ENCODE data around the gene KRT14.
"Not testable (repeated sequence)": the region's sequence is repeated elsewhere in the genome, so short reads cannot be mapped to it uniquely, and the experiment has no call there.

KRT14 gene

DNA sequence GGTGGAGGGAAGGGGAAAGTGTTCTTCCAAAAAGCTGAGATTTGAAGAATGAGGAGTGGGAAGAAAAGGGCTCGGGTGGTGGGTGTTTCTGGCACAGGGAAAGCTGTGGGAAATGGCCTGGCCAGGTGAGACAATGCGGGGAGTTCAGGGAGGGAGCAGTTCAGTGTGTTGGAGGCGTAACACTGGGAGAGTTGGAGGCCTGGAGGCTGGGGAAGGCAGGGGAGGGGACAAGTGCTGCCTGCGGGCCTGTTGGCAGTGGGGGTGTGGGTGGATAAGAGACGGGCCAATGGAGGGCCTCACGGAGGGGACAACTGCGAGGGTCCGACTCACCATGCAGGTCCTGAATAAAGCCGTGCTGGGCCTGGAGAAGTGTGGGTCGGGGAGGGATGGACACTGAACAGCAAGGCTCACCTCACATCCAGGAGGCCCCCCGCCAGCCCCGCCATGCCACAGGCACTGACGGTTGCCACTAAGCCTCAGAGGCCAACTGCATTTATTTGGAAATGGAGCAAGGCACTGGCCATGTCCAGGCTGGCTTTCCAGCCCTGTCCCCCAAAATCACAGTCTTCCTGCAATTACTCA lies 40.8 kb downstream of the KRT14 start:
- no peak for DNase-seq (ENCODE audit: low read depth)
- no peak overlapping the region for H3K4me3 ChIP-seq (ENCODE audit: low read depth, low read length)
- TF ChIP-seq, protein P1, sequence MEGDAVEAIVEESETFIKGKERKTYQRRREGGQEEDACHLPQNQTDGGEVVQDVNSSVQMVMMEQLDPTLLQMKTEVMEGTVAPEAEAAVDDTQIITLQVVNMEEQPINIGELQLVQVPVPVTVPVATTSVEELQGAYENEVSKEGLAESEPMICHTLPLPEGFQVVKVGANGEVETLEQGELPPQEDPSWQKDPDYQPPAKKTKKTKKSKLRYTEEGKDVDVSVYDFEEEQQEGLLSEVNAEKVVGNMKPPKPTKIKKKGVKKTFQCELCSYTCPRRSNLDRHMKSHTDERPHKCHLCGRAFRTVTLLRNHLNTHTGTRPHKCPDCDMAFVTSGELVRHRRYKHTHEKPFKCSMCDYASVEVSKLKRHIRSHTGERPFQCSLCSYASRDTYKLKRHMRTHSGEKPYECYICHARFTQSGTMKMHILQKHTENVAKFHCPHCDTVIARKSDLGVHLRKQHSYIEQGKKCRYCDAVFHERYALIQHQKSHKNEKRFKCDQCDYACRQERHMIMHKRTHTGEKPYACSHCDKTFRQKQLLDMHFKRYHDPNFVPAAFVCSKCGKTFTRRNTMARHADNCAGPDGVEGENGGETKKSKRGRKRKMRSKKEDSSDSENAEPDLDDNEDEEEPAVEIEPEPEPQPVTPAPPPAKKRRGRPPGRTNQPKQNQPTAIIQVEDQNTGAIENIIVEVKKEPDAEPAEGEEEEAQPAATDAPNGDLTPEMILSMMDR (IDR thresholded peaks at IDR 0.05; ENCODE audit: low read depth, low read length, missing control alignments), result no peak

DNA sequence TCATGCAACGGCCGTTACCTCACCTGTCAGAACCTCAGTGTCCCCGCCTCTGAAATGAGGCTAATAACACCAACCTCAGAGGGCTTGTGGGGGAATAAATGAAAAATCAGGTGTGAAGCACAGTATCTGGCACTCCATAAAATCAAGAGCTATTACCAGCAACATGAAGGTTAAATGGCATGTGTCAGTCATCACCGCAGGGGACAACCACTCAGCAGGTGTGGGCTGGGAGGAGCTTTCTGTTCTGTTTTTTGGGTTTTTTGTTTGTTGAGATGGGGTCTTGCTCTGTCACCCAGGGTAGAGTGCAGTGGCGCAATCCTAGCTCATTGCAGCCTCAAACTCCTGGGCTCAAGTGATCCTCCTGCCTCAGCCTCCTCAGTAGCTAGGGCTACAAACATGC lies 41.8 kb downstream of the KRT14 start:
- TF ChIP-seq, protein P1 (IDR thresholded peaks at IDR 0.05; ENCODE audit: low read depth, low read length, missing control alignments), result no peak
- no peak overlapping the region for H3K4me3 ChIP-seq (ENCODE audit: low read depth, low read length)
- DNase-seq (ENCODE audit: low read depth), result no peak

DNA sequence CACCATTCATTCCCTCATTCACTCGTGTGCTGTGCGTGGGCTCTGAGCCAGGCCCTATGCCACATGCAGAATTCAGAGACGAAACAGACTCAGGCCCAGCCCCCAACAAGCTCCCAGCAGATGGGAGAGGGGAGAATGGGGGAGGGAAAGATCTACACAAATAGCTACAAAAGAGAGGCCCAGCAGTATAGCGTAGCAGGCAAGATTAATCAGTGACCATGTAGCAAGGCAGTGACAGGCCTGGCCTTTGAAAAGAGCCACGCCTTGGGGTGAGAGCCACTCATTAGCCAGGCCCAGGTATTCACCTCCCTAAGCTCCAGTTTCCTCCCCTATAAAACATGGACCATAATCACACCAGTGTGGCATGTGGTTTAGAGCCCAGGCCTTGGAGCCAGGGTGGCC lies 42.2 kb downstream of the KRT14 start:
- DNase-seq (ENCODE audit: low read depth), result no peak

DNA sequence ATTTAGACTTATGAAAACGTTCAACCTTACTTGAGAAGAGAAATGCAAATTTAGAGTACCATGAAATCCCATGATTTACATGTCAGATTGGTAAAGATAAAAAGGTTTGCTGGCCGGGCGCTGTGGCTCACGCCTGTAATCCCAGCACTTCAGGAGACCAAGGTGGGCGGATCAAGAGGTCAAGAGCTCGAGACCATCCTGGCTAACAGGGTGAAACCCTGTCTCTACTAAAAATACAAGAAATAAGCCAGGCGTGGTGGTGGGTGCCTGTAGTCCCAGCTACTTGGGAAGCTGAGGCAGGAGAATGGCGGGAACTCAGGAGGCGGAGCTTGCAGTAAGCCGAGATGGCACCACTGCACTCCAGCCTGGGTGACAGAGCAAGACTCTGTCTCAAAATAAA lies 43.9 kb downstream of the KRT14 start:
- not testable (repeated sequence) for DNase-seq (ENCODE audit: low read depth)

More for the DNA sequence above, 42.2 kb downstream of the KRT14 start:
- TF ChIP-seq, protein P1 (IDR thresholded peaks at IDR 0.05; ENCODE audit: low read depth, low read length, missing control alignments), result no peak
- no peak overlapping the region for H3K4me3 ChIP-seq (ENCODE audit: low read depth, low read length)

DNA sequence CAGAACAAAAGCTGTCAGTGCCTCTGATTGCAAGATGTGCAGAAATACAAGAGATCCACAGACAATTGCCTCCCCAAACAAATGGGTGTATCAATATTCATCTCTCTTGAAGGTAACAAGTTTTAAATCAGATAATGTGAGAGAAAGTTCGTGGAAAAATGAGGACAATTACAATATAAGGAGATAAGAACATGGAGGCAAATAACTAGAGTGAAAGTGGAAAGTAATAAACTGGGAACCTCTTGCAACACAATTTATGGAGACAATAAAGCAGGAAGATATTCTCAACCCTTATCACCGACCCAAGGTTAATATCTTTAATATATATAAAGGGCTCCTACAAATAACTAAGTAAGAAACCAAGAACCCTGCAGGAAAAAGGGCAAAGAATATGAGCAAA lies 44.3 kb downstream of the KRT14 start:
- H3K4me3 ChIP-seq (ENCODE audit: low read depth, low read length), result no peak overlapping the region
- no peak for DNase-seq (ENCODE audit: low read depth)
- TF ChIP-seq, protein P1 (IDR thresholded peaks at IDR 0.05; ENCODE audit: low read depth, low read length, missing control alignments), result no peak

More for the DNA sequence above, 43.9 kb downstream of the KRT14 start:
- H3K4me3 ChIP-seq (ENCODE audit: low read depth, low read length), result not testable (repeated sequence)

DNA sequence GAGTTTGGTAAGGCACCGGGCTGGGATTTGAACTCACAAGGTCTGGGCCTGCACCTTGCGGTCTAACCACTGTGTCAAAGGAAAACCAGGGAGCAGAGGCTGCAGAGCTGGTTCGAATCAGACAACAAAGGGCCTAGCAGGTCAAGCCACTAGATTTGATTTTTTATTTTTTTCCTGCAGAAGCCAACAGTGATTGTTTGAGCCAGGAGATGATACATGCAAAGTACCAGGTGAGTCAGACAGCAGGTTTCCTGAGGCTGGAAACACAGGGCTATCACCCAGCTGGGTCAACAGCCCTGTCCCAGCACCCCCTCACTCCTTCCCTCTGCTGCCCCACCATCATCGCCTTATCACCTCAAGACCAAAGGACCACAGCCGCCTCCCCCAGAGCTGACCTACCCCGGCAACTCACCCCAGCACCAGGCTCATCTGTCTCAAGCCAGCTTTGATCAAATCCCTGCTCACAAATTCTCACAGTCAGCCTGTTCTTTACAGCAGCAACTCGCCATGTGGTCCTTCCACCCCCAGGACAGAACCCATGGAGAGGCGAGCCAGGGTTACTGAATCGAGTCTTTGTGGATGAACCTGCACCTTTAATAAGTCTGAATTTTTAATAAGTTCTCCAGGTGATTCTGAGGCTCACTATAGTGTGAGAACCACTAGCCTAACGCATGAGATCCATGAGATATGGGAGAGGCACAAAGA lies 45.6 kb downstream of the KRT14 start:
- no peak for DNase-seq (ENCODE audit: low read depth)
- no peak overlapping the region for H3K4me3 ChIP-seq (ENCODE audit: low read depth, low read length)
- TF ChIP-seq, protein P1 (IDR thresholded peaks at IDR 0.05; ENCODE audit: low read depth, low read length, missing control alignments), result no peak

DNA sequence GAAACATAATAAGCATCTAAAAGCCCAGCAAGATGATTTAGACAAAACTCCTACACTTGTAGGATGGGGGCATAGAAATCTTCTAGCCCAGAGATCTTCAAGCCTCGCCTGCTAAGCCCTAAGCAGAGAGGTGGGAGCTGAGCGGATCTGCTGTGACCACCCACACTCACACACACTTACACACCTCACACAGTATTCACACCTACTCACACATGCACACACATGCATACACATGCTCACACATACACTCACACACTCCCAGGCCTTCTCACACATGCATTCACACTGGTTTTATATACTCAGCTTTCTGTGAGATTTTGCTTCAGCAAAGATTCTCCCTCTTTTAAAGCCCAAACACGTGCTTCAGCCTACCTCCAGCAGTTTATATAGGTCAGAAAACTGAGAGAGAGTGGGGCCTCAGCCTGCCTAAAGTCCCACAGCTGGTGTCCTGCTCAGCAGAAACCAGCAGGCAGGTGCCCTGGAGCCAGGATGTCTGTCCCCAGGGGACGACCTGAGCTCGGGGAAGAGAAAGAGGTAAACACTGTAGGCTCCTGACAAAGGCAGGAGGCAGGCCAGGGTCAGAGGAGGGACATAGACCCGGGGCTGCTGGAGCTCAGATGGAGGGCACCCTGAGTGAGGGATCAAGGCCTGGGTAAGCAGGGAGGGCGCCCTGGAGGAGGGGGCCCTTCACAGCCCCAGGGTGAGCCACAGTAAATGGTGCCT lies 46.6 kb downstream of the KRT14 start:
- no peak for DNase-seq (ENCODE audit: low read depth)
- TF ChIP-seq, protein P1 (IDR thresholded peaks at IDR 0.05; ENCODE audit: low read depth, low read length, missing control alignments), result no peak
- no peak overlapping the region for H3K4me3 ChIP-seq (ENCODE audit: low read depth, low read length)
